ENCODE measurements around the gene STK24.

STK24 gene

GRCh38 chr13:98524391-98524790 is 52.5 kb downstream of the STK24 start:
- Histone ChIP-seq H3K9me3 (no peaks in the 10 kb centered on the region), H3K27me3 (no peaks in the 10 kb centered on the region), H3K4me1 (ENCODE audit: control insufficient read depth in 1 of 2, insufficient read depth in 1 of 2, low read depth in 1 of 2, low read length in 1 of 2) (peaks cover 0 to 9% of the 10 kb centered on the region in 2 experiments), H3K4me3 (ENCODE audit: low read depth in 1 of 2, low read length in 1 of 2) (no peak overlapping the region), H3K27ac (no peak overlapping the region), H3K36me3 (no peaks in the 10 kb centered on the region)
- TF ChIP-seq, protein P1, sequence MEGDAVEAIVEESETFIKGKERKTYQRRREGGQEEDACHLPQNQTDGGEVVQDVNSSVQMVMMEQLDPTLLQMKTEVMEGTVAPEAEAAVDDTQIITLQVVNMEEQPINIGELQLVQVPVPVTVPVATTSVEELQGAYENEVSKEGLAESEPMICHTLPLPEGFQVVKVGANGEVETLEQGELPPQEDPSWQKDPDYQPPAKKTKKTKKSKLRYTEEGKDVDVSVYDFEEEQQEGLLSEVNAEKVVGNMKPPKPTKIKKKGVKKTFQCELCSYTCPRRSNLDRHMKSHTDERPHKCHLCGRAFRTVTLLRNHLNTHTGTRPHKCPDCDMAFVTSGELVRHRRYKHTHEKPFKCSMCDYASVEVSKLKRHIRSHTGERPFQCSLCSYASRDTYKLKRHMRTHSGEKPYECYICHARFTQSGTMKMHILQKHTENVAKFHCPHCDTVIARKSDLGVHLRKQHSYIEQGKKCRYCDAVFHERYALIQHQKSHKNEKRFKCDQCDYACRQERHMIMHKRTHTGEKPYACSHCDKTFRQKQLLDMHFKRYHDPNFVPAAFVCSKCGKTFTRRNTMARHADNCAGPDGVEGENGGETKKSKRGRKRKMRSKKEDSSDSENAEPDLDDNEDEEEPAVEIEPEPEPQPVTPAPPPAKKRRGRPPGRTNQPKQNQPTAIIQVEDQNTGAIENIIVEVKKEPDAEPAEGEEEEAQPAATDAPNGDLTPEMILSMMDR (IDR thresholded peaks at IDR 0.05) = no peak

- TF ChIP-seq, protein P1 (IDR thresholded peaks at IDR 0.05) = no peak
- Histone ChIP-seq H3K36me3 (no peaks in the 10 kb centered on the region), H3K9me3 (no peaks in the 10 kb centered on the region), H3K4me1 (ENCODE audit: control insufficient read depth in 1 of 2, insufficient read depth in 1 of 2, low read depth in 1 of 2, low read length in 1 of 2) (peaks cover 2 to 17% of the 10 kb centered on the region in 2 experiments), H3K4me3 (ENCODE audit: low read depth in 1 of 2, low read length in 1 of 2) (no peak overlapping the region), H3K27me3 (no peaks in the 10 kb centered on the region), H3K27ac (no peak overlapping the region)
Observed at GRCh38 chr13:98523455-98524102, 53.3 kb downstream of the STK24 start.

GRCh38 chr13:98522371-98522770 is 54.5 kb downstream of the STK24 start:
- H3K4me1 ChIP-seq (ENCODE audit: control insufficient read depth in 1 of 2, insufficient read depth in 1 of 2, low read depth in 1 of 2, low read length in 1 of 2) = peaks cover 11 to 30% of the 10 kb centered on the region in 2 experiments
- H3K36me3 ChIP-seq = peaks cover 3% of the 10 kb centered on the region
- H3K9me3 ChIP-seq = no peaks in the 10 kb centered on the region
- TF ChIP-seq, protein P1 (IDR thresholded peaks at IDR 0.05) = no peak
- no peak overlapping the region for H3K27ac ChIP-seq
- no peaks in the 10 kb centered on the region for H3K27me3 ChIP-seq
- H3K4me3 ChIP-seq (ENCODE audit: low read depth in 1 of 2, low read length in 1 of 2) = no peak overlapping the region

DNA sequence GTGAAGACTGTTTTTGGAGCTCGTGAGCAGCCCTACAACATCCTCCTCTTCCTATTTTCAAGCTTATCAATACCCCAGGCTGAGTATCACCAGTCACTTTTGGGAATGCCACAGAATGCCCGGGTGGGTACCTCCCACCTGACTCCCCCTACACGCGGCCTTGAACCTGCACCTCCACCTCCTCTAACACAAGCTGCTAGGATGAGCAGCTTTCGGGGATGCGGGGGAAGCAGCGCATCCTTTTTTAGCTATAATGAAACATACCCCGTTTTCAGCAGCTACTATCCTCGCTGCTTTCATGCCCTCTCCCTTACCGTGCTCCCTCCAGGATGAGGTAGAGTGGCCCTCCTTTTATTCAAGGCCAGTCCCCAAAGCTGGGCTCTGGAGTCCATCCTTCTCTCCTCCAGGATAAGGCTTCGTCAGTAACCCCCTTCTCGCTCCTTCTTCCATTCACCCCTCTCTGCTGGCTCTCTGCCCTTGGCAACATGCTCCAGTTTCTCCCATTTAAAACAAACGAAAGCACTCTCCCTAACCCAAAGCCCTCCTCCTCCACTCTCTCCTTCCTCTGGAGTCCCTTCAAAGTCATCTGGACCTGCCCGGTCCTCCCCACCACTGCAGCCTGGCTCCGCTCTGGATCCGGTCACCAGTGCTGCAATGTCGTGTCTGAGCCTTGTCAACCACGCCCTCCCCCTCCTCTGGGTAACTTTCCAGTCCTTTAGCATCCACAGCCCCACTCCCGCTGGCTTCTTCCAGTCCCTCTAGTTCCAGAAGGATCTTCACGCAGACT is 55.3 kb downstream of the STK24 start:
- Histone ChIP-seq H3K9me3 (no peaks in the 10 kb centered on the region), H3K36me3 (peaks cover 10% of the 10 kb centered on the region), H3K27ac (no peak overlapping the region), H3K27me3 (no peaks in the 10 kb centered on the region), H3K4me1 (ENCODE audit: control insufficient read depth in 1 of 2, insufficient read depth in 1 of 2, low read depth in 1 of 2, low read length in 1 of 2) (peaks cover 11 to 33% of the 10 kb centered on the region in 2 experiments), H3K4me3 (ENCODE audit: low read depth in 1 of 2, low read length in 1 of 2) (no peak overlapping the region)
- TF ChIP-seq, protein P1 (IDR thresholded peaks at IDR 0.05) = no peak

DNA sequence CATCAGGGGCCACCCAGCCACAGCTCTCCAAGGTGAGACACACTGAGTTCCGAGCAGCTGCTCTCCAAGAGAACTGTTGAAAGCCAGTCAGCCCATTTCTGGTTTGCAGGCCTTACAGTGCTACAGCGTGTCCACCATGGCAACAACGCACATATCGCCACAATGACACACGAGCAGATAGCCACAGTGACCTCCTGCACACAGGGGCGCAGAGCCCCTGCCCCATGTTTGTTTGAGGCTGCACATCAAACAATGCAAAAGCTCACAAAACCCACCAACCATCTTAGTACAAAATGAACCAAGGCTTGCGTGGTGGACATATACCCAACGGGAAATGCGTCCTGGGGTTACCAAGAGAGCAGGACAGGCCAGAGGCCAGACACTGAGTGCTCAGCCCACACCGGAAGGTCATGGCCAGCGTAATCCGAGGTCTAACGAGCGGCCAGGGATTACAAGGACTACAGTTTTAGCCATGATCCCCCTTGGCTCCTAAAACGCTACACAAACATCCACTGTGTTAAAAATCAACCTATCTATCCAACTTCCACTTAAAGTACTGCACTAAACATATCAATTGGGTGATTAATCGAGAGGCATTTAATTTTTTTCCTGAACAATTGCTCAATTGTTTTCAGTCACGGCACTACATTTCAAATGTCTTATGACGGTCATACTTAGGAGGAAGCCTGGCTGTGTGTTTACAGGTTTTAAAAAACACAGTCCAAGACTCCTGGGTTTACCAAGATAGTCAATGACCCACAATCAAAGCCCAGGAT is 56.0 kb downstream of the STK24 start:
- H3K9me3 ChIP-seq = no peaks in the 10 kb centered on the region
- no peak overlapping the region for H3K4me3 ChIP-seq (ENCODE audit: low read depth in 1 of 2, low read length in 1 of 2)
- H3K27me3 ChIP-seq = no peaks in the 10 kb centered on the region
- TF ChIP-seq, protein P1 (IDR thresholded peaks at IDR 0.05) = no peak
- H3K36me3 ChIP-seq = peaks cover 10% of the 10 kb centered on the region
- no peak overlapping the region for H3K27ac ChIP-seq
- peaks cover 11 to 29% of the 10 kb centered on the region in 2 experiments for H3K4me1 ChIP-seq (ENCODE audit: control insufficient read depth in 1 of 2, insufficient read depth in 1 of 2, low read depth in 1 of 2, low read length in 1 of 2)
